B cell (primary cell): Measurements from ENCODE around the gene CACNA2D3.

Source experiments
- CTCF ChIP-seq: fragments of 200-600 bp; IDR thresholded peaks from one replicate; pipeline ENCODE4 v1.8.0; 2022; ENCODE audit warnings: antibody characterized with exemption, mild to moderate bottlenecking
- EZH2 ChIP-seq: IDR thresholded peaks from 2 replicates; pipeline ENCODE4 v1.6.1; 2012; ENCODE audit warnings: borderline replicate concordance, low read depth, mild to moderate bottlenecking, moderate library complexity, low read length; ENCODE audit not compliant: insufficient read depth, poor library complexity, severe bottlenecking

- TF ChIP-seq CTCF (no peak), EZH2 (no peak)
Measured at GRCh38 chr3:54999811-55000210, 877.5 kb downstream of the CACNA2D3 start.
